ENCODE results near the gene RFX4.

GRCh38 chr12:106602076-106602475, 19.3 kb downstream of the RFX4 start:
- no peak for TF ChIP-seq NRF1 (IDR thresholded peaks at IDR 0.05; ENCODE audit: low read depth, low read length)
- TF ChIP-seq CTCF (IDR thresholded peaks at IDR 0.05; ENCODE audit: control extremely low read depth in 1 of 3, insufficient read depth in 1 of 3, low read depth in 1 of 3, low read length in 3 of 3) = no peak
- no peak for TF ChIP-seq GTF2F1 (IDR thresholded peaks at IDR 0.05; ENCODE audit: borderline replicate concordance, low read depth, low read length)
- no peak for TF ChIP-seq POLR2AphosphoS5 (IDR thresholded peaks at IDR 0.05; ENCODE audit: low read depth, low read length)
- TF ChIP-seq EP300 (IDR thresholded peaks at IDR 0.05; ENCODE audit: borderline replicate concordance in 1 of 2, low read depth in 2 of 2, low read length in 2 of 2) = no peak
- TF ChIP-seq SIN3A (conservative IDR thresholded peaks at IDR 0.05 in 1 of 2, IDR thresholded peaks at IDR 0.05 in 1 of 2; ENCODE audit: low read depth in 1 of 2, low read length in 2 of 2) = no peak
- no peak for TF ChIP-seq ZNF274 (IDR thresholded peaks at IDR 0.05; ENCODE audit: borderline replicate concordance, extremely low read depth, low read length)
- TF ChIP-seq CHD2 (IDR thresholded peaks at IDR 0.05; ENCODE audit: low read length) = no peak
- TF ChIP-seq POLR2A (IDR thresholded peaks at IDR 0.05; ENCODE audit: control extremely low read depth in 1 of 2, low read depth in 2 of 2, low read length in 2 of 2) = no peak
- no peak for TF ChIP-seq KDM5A (IDR thresholded peaks at IDR 0.05; ENCODE audit: low read length)
- no peak for TF ChIP-seq GABPA (IDR thresholded peaks at IDR 0.05; ENCODE audit: borderline replicate concordance, insufficient read depth, low read length)
- no peak for TF ChIP-seq TEAD4 (IDR thresholded peaks at IDR 0.05; ENCODE audit: low read depth, low read length)
- TF ChIP-seq TBP (IDR thresholded peaks at IDR 0.05; ENCODE audit: low read depth, low read length) = no peak
- TF ChIP-seq ATF3 (IDR thresholded peaks at IDR 0.05; ENCODE audit: insufficient read depth, low read depth, low read length) = no peak
